H1 (cell line): ENCODE results near the gene CDH20. TPM values are rescaled to one million over a fixed set of nuclear protein-coding genes. Genes with fewer than 3 reads are reported as not detected.

ENCODE experiments used
- CTCF ChIA-PET: fragments of 300-600 bp; sonication (Branson Sonifier 250); formaldehyde crosslinking; loops from one replicate; lab custom pipeline; 2021; ENCODE audit not compliant: partially characterized antibody; lab: Charles Lee
- POLR2A ChIA-PET: fragments of 300-600 bp; sonication (Branson Sonifier 250); formaldehyde crosslinking; loops from one replicate; lab custom pipeline; 2021; ENCODE audit warnings: inconsistent platforms; ENCODE audit not compliant: partially characterized antibody; lab: Charles Lee
- DNase-seq, 2 experiments: peaks; one replicate each; pipeline versions ENCODE4 v3.0.0 to v3.0.0-alpha.2; 2010 to 2022; ENCODE audit warnings: low spot score in 2 of 2, low read depth in 1 of 2, mixed read lengths in 1 of 2
- FAIRE-seq: peaks from 2 replicates; lab custom pipeline; 2011; peaks lifted over from hg19 to GRCh38; lab: Jason Lieb, UNC
- H2AFZ ChIP-seq: 2 replicates; pipeline ENCODE4 v1.8.1; 2012; ENCODE audit warnings: low read length, inconsistent platforms
- H2AK5ac ChIP-seq: 2 replicates; pipeline ENCODE4 v1.6.1; 2013; ENCODE audit warnings: low read depth, low read length
- H2BK120ac ChIP-seq: replicated peaks from 2 replicates; pipeline ENCODE3; 2013; ENCODE audit warnings: low read depth, low read length, inconsistent platforms
- H2BK12ac ChIP-seq: 2 replicates; pipeline ENCODE4 v1.6.1; 2013; ENCODE audit warnings: low read depth, low read length
- H2BK15ac ChIP-seq: 2 replicates; pipeline ENCODE4 v1.6.1; 2013; ENCODE audit warnings: low read length
- H2BK20ac ChIP-seq: 2 replicates; pipeline ENCODE4 v1.6.1; 2013; ENCODE audit warnings: low read length
- H2BK5ac ChIP-seq: 2 replicates; pipeline ENCODE4 v1.6.1; 2013; ENCODE audit warnings: low read depth, low read length
- H3K14ac ChIP-seq: 2 replicates; pipeline ENCODE4 v1.6.1; 2013; ENCODE audit warnings: inconsistent platforms; ENCODE audit not compliant: insufficient read length
- H3K18ac ChIP-seq: 2 replicates; pipeline ENCODE4 v1.6.1; 2013; ENCODE audit warnings: low read length; ENCODE audit errors: extremely low read depth
- H3K23ac ChIP-seq: 2 replicates; pipeline ENCODE4 v1.6.1; 2013; ENCODE audit warnings: inconsistent platforms; ENCODE audit not compliant: insufficient read length
- H3K23me2 ChIP-seq: 2 replicates; pipeline ENCODE4 v1.6.1; 2013; ENCODE audit warnings: low read depth, low read length
- H3K27ac ChIP-seq: 2 replicates; pipeline ENCODE4 v1.6.1; 2011; ENCODE audit warnings: low read depth, low read length, inconsistent platforms
- H3K27me3 ChIP-seq, 4 experiments: replicated peaks in 1 of 4; 1 replicate in 1 of 4; 2 replicates in 3 of 4; pipeline versions ENCODE4 v1.6.1 to v1.8.1; 2011 to 2013; ENCODE audit warnings: low read length in 3 of 4, mild to moderate bottlenecking in 3 of 4, inconsistent platforms in 2 of 4, mixed read lengths in 2 of 4, moderate library complexity in 1 of 4; ENCODE audit not compliant: control insufficient read depth in 3 of 4, insufficient read depth in 3 of 4; ENCODE audit errors: extremely low read depth in 1 of 4
- H3K36me3 ChIP-seq, 4 experiments: 2 replicates each; pipeline versions ENCODE4 v1.6.1 to v1.8.1; 2011 to 2013; ENCODE audit warnings: mild to moderate bottlenecking in 4 of 4, low read length in 3 of 4, moderate library complexity in 2 of 4, control low read depth in 1 of 4, inconsistent platforms in 1 of 4; ENCODE audit not compliant: insufficient read depth in 4 of 4, control insufficient read depth in 2 of 4
- H3K4ac ChIP-seq: replicated peaks from 2 replicates; pipeline ENCODE3; 2013; ENCODE audit warnings: low read length, low read depth, mixed read lengths, inconsistent platforms; ENCODE audit not compliant: insufficient read length
- H3K4me1 ChIP-seq, 4 experiments: replicated peaks in 1 of 4; 1 replicate in 1 of 4; 2 replicates in 3 of 4; pipeline versions ENCODE4 v1.6.1 to v1.8.1; 2011 to 2013; ENCODE audit warnings: low read length in 3 of 4, inconsistent platforms in 2 of 4, mixed read lengths in 1 of 4; ENCODE audit not compliant: insufficient read depth in 4 of 4, control insufficient read depth in 3 of 4
- H3K4me2 ChIP-seq, 2 experiments: 2 replicates each; pipeline versions ENCODE4 v1.6.1 to v1.8.1; 2011 to 2013; ENCODE audit warnings: low read depth in 2 of 2, low read length in 2 of 2, control low read depth in 1 of 2, inconsistent platforms in 1 of 2, mild to moderate bottlenecking in 1 of 2; ENCODE audit not compliant: insufficient read depth in 1 of 2
- H3K4me3 ChIP-seq, 4 experiments: fragments of 200-600, 300-600 bp in 1 of 4; sonication (generic), shearing (Covaris generic), sonication (Bioruptor Twin) in 1 of 4; 2 replicates each; pipeline versions ENCODE4 v1.5.1 to v1.8.1; 2011 to 2016; ENCODE audit warnings: low read length in 4 of 4, low read depth in 3 of 4, control low read depth in 2 of 4, inconsistent platforms in 2 of 4, mild to moderate bottlenecking in 2 of 4, mixed read lengths in 1 of 4, moderate library complexity in 1 of 4; ENCODE audit not compliant: insufficient read depth in 2 of 4; ENCODE audit errors: extremely low read depth in 1 of 4
- H3K56ac ChIP-seq: replicated peaks from 2 replicates; pipeline ENCODE3; 2013; ENCODE audit warnings: low read depth, mild to moderate bottlenecking, mixed read lengths, low read length, inconsistent platforms; ENCODE audit not compliant: insufficient read length
- H3K79me1 ChIP-seq: 2 replicates; pipeline ENCODE4 v1.6.1; 2013; ENCODE audit warnings: low read depth, low read length, control low read depth
- H3K79me2 ChIP-seq, 2 experiments: 2 replicates each; pipeline versions ENCODE4 v1.6.1 to v1.8.1; 2012 to 2013; ENCODE audit warnings: low read length in 2 of 2, mild to moderate bottlenecking in 2 of 2, inconsistent platforms in 1 of 2; ENCODE audit not compliant: insufficient read depth in 2 of 2, control insufficient read depth in 1 of 2
- H3K9ac ChIP-seq, 4 experiments: replicated peaks in 1 of 4; 1 replicate in 1 of 4; 2 replicates in 3 of 4; pipeline versions ENCODE4 v1.6.1 to v1.8.1; 2011 to 2013; ENCODE audit warnings: low read depth in 3 of 4, low read length in 3 of 4, control low read depth in 2 of 4, mild to moderate bottlenecking in 2 of 4, moderate library complexity in 2 of 4, inconsistent platforms in 1 of 4; ENCODE audit errors: extremely low read depth in 1 of 4
- H3K9me3 ChIP-seq, 2 experiments: 2 replicates each; pipeline versions ENCODE4 v1.6.1 to v1.8.1; 2012 to 2013; ENCODE audit warnings: mild to moderate bottlenecking in 2 of 2, moderate library complexity in 2 of 2, control low read depth in 1 of 2, inconsistent platforms in 1 of 2, low read depth in 1 of 2, low read length in 1 of 2, mixed read lengths in 1 of 2; ENCODE audit not compliant: insufficient read depth in 2 of 2
- H4K20me1 ChIP-seq, 2 experiments: replicated peaks in 1 of 2; 2 replicates each; pipeline versions ENCODE3 to v1.8.1; 2011 to 2013; ENCODE audit warnings: inconsistent platforms in 2 of 2, low read length in 2 of 2, mild to moderate bottlenecking in 1 of 2; ENCODE audit not compliant: insufficient read depth in 2 of 2, control insufficient read depth in 1 of 2
- H4K5ac ChIP-seq: 2 replicates; pipeline ENCODE4 v1.6.1; 2013; ENCODE audit warnings: low read length, low read depth, mixed read lengths, inconsistent platforms; ENCODE audit not compliant: insufficient read length
- H4K8ac ChIP-seq: 2 replicates; pipeline ENCODE4 v1.8.0; 2013; ENCODE audit warnings: mild to moderate bottlenecking, moderate library complexity, low read length, inconsistent platforms; ENCODE audit not compliant: insufficient read depth; ENCODE audit errors: extremely low read depth
- H4K91ac ChIP-seq: replicated peaks from 2 replicates; pipeline ENCODE3; 2013; ENCODE audit warnings: low read length, mixed read lengths, inconsistent platforms; ENCODE audit not compliant: insufficient read length
- ASH2L ChIP-seq: fragments of 200-600, 300-600 bp; sonication (generic); IDR thresholded peaks from one replicate; pipeline ENCODE4 v1.7.1; 2017; ENCODE audit warnings: low read length
- CBX5 ChIP-seq: fragments of 300-800, 300-1000 bp; sonication (generic); IDR thresholded peaks from 2 replicates; pipeline ENCODE4 v1.7.1; 2016; ENCODE audit warnings: antibody characterized with exemption, low read length, low read depth
- EGR1 ChIP-seq: IDR thresholded peaks from 2 replicates; pipeline ENCODE4 v1.6.1; 2011; ENCODE audit warnings: low read depth, low read length, borderline replicate concordance
- NANOG ChIP-seq: IDR thresholded peaks from 2 replicates; pipeline ENCODE4 v1.6.1; 2011; ENCODE audit warnings: low read length, low read depth, mild to moderate bottlenecking, inconsistent platforms; ENCODE audit not compliant: insufficient read depth, poor library complexity, severe bottlenecking
- RNF2 ChIP-seq: fragments of 200-900, 300-1000 bp; sonication (generic); IDR thresholded peaks from 2 replicates; pipeline ENCODE4 v1.7.1; 2016; ENCODE audit warnings: borderline replicate concordance, low read depth, mild to moderate bottlenecking, antibody characterized with exemption, low read length; ENCODE audit not compliant: poor library complexity, severe bottlenecking; ENCODE audit errors: missing control alignments
- TEAD4 ChIP-seq: IDR thresholded peaks from 2 replicates; pipeline ENCODE4 v1.6.1; 2012; ENCODE audit warnings: low read depth, low read length, inconsistent platforms, mixed read lengths
- WGBS, 2 experiments: shearing (Covaris generic) in 1 of 2; methylation state at CpG; one replicate each; pipeline versions ENCODE4 v1.1.6 to v1.1.7; 2013 to 2015; ENCODE audit warnings: low lambda C conversion rate in 2 of 2, mixed read lengths in 2 of 2, inconsistent platforms in 1 of 2, low coverage in 1 of 2, missing lambda C conversion rate in 1 of 2; ENCODE audit not compliant: insufficient replicate concordance in 2 of 2, insufficient coverage in 1 of 2, insufficient read length in 1 of 2; ENCODE audit errors: extremely low coverage in 1 of 2, missing lambda C conversion rate in 1 of 2; 5-methylcytosine and 5-hydroxymethylcytosine counted together
- polyA plus RNA-seq, 7 experiments: library from polyadenylated mRNA; depleted of rRNA in 3 of 7; stranded (reverse) in 5 of 7; unstranded in 2 of 7; fragments of >200 nt in 5 of 7; fragments of 200-250 nt in 2 of 7; gene quantifications; 1 replicate in 5 of 7; 2 replicates in 1 of 7; 4 replicates in 1 of 7; pipeline versions ENCODE4 v1.2.1 to v1.2.3, GENCODE V29; 2011 to 2013; ENCODE audit warnings: missing spikeins in 2 of 7, mixed read lengths in 2 of 7
- total RNA-seq: library from RNA; stranded (reverse); fragmentation: NEBNext Ultra II Directional; extraction: Animal tissue kit (Norgen Biotek cat#: 25700); gene quantifications from 2 replicates; pipeline ENCODE4 v1.2.1, GENCODE V29; 2021

Gene CDH20
- total and polyA plus RNA-seq, 2 of the 8 experiments (the other 6 are each of a cell fraction or from before 2014, with no cell fraction given), result 0.07 to 0.12 TPM

GRCh38 chr18:61471942-61472341, 138.7 kb downstream of the CDH20 start:
- H2AFZ ChIP-seq, result peak overlapping the region; percentile 78; the same call in 1 of the 2 replicates
- TF ChIP-seq ASH2L (no peak), CBX5 (no peak), RNF2 (no peak), TEAD4 (no peak), NANOG (no peak), EGR1 (no peak)

More at GRCh38 chr18:61471942-61472341, 138.7 kb downstream of the CDH20 start:
- DNase-seq (no peak), FAIRE-seq (no peak)
- Histone ChIP-seq H3K36me3 (no peaks in the 10 kb centered on the region), H3K4me2 (no peak overlapping the region), H3K27ac (no peak overlapping the region), H2BK120ac (no peak overlapping the region), H3K4me1 (peaks cover 0 to 6% (median 0%) of the 10 kb centered on the region in 4 experiments; a peak in 1 of 7 replicates), H3K9ac (no peak overlapping the region), H3K14ac (no peak overlapping the region), H2BK12ac (no peak overlapping the region), H4K5ac (no peak overlapping the region), H3K79me1 (no peaks in the 10 kb centered on the region), H2BK15ac (no peak overlapping the region), H3K9me3 (no peaks in the 10 kb centered on the region), H3K4ac (no peak overlapping the region), H3K4me3 (no peak overlapping the region), H3K23ac (no peak overlapping the region), H3K79me2 (no peaks in the 10 kb centered on the region), H2AK5ac (no peak overlapping the region), H3K18ac (no peak overlapping the region), H4K91ac (no peak overlapping the region), H4K8ac (no peak overlapping the region), H3K23me2 (no peaks in the 10 kb centered on the region; the same call in 1 of the 2 replicates), H2BK20ac (no peak overlapping the region), H3K56ac (no peak overlapping the region), H4K20me1 (no peaks in the 10 kb centered on the region), H3K27me3 (0 out of 7 replicates have a peak, but pooled peaks cover 0 to 3% (median 0%) of the 10 kb centered on the region in 4 experiments), H2BK5ac (no peak overlapping the region)
- WGBS, 2 experiments, result 73% methylated on average over 5 of the region's 5 CpGs; no CpG with 5 or more reads in 1 of the 2 experiments
- CTCF ChIA-PET, result interaction anchor here (1.1 to 1.2 kb wide), 2 partner anchors 135 to 150 kb away, joined by 3 to 5 read pairs; no protein-coding TSS in a partner anchor
- POLR2A ChIA-PET, result interaction anchor here (0.6 kb wide), 1 partner anchor 11 kb away, joined by 3 read pairs; no protein-coding TSS in a partner anchor
